22Rv1 (cell line): Measurements from ENCODE around the gene MINDY2.
A peak's percentile ranks its signal among the peaks of the same experiment; 100 is the strongest.
"Not testable (repeated sequence)": the region's sequence is repeated elsewhere in the genome, so short reads cannot be mapped to it uniquely, and the experiment has no call there.

Source experiments
- H3K27ac ChIP-seq: fragments of 450-650 bp; 2 replicates; pipeline ENCODE4 v1.5.1; 2017
- CTCF ChIP-seq: fragments of 450-650 bp; IDR thresholded peaks from 2 replicates; pipeline ENCODE4 v1.5.1; 2017; ENCODE audit warnings: mild to moderate bottlenecking
- ZFX ChIP-seq: fragments of 450-650 bp; IDR thresholded peaks from 2 replicates; pipeline ENCODE4 v1.6.1; 2017; ENCODE audit warnings: antibody characterized with exemption, borderline replicate concordance

The MINDY2 gene

GRCh38 chr15:58758141-58758540 is 13.0 kb upstream of the MINDY2 start:
- TF ChIP-seq ZFX (no peak), CTCF (peak; percentile 17; the same call in 1 of the 2 replicates)
- no peak overlapping the region for H3K27ac ChIP-seq

GRCh38 chr15:58760385-58761009 is 10.6 kb upstream of the MINDY2 start:
- no peak overlapping the region for H3K27ac ChIP-seq
- TF ChIP-seq ZFX (no peak), CTCF (no peak)

GRCh38 chr15:58761010-58761388 is 10.1 kb upstream of the MINDY2 start:
- no peak overlapping the region for H3K27ac ChIP-seq
- no peak for TF ChIP-seq CTCF
- TF ChIP-seq ZFX: no peak

- TF ChIP-seq CTCF (no peak), ZFX (no peak)
- no peak overlapping the region for H3K27ac ChIP-seq
Observed at GRCh38 chr15:58762285-58762684, 8.8 kb upstream of the MINDY2 start.

GRCh38 chr15:58762731-58763130 is 8.4 kb upstream of the MINDY2 start:
- TF ChIP-seq ZFX (no peak), CTCF (no peak)
- H3K27ac ChIP-seq: no peak overlapping the region

- no peak overlapping the region for H3K27ac ChIP-seq
- TF ChIP-seq ZFX: no peak
Observed at GRCh38 chr15:58764468-58764867, 6.6 kb upstream of the MINDY2 start.

GRCh38 chr15:58766290-58766689 is 4.8 kb upstream of the MINDY2 start:
- no peak overlapping the region for H3K27ac ChIP-seq
- no peak for TF ChIP-seq CTCF
- no peak for TF ChIP-seq ZFX

GRCh38 chr15:58768601-58769004 is 2.5 kb upstream of the MINDY2 start:
- H3K27ac ChIP-seq: not testable (repeated sequence)
